A673 (cell line): ENCODE measurements around the gene SP2.

Experiments
- EZH2 ChIP-seq: fragments of 200-600 bp; sonication (generic); IDR thresholded peaks from 2 replicates; pipeline ENCODE4 v1.6.1; 2017; ENCODE audit warnings: borderline replicate concordance, low read depth, mild to moderate bottlenecking, mixed read lengths, antibody characterized with exemption, low read length; ENCODE audit not compliant: poor library complexity, severe bottlenecking
- TF ChIP-seq, protein P1 (sequence below): fragments of 300-800, 200-600 bp; sonication (generic); conservative IDR thresholded peaks from 2 replicates; pipeline ENCODE4 v1.5.1; 2017; ENCODE audit warnings: low read depth, mild to moderate bottlenecking, antibody characterized with exemption, low read length, moderate library complexity, mixed read lengths

- TF ChIP-seq EZH2: no peak
- TF ChIP-seq, protein P1, sequence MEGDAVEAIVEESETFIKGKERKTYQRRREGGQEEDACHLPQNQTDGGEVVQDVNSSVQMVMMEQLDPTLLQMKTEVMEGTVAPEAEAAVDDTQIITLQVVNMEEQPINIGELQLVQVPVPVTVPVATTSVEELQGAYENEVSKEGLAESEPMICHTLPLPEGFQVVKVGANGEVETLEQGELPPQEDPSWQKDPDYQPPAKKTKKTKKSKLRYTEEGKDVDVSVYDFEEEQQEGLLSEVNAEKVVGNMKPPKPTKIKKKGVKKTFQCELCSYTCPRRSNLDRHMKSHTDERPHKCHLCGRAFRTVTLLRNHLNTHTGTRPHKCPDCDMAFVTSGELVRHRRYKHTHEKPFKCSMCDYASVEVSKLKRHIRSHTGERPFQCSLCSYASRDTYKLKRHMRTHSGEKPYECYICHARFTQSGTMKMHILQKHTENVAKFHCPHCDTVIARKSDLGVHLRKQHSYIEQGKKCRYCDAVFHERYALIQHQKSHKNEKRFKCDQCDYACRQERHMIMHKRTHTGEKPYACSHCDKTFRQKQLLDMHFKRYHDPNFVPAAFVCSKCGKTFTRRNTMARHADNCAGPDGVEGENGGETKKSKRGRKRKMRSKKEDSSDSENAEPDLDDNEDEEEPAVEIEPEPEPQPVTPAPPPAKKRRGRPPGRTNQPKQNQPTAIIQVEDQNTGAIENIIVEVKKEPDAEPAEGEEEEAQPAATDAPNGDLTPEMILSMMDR: no peak
Measured at GRCh38 chr17:47957591-47958490, 61.8 kb downstream of the SP2 start, which contains the start of gene PRR15L.
